ENCODE results near the gene FAM89A.
"Not testable (repeated sequence)": the region's sequence is repeated elsewhere in the genome, so short reads cannot be mapped to it uniquely, and the experiment has no call there.

Gene FAM89A

GRCh38 chr1:230985711-230986110 is 54.3 kb downstream of the FAM89A start:
- DNase-seq = no peak

DNA sequence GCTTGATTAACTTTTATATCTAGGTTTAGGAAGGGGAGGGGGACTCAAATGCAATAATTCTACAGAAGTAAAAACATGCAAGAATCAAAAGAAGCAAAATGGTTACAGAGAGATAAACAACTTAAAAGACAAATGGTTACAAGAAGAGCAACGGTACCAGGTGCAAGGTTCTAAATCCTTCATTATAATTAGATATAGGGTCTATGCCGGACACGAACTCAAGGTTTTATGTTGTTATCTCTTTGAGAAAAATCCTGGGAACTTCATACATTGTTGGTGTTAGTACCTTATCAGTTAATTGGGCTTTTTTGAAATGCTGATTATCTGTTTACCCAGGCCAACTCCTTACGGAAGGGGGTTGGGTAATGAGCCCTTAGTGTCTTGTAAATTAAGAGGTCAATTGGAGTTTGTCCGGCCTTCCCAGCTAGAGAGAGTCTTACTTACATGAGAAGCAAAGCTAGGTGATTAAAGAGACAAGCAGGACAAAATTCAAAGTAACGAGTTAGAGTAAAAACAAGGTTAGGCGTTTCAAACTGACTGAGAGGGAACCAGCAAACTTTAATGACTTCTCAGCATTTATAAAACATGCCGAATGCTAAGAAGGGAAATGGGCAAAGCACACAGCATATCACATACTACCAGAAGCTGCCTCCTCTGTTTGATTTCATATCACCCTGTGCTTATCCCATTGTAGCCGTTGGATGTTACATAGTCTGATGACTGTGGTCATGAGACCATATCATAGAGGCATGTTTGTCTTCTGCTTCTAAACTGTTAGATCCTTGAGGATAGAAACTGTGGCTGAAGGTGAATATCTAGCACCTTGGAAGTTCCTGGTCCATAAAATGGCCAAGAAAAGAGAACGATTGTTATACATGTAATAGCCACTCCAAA is 55.2 kb downstream of the FAM89A start:
- DNase-seq = not testable (repeated sequence)

DNA sequence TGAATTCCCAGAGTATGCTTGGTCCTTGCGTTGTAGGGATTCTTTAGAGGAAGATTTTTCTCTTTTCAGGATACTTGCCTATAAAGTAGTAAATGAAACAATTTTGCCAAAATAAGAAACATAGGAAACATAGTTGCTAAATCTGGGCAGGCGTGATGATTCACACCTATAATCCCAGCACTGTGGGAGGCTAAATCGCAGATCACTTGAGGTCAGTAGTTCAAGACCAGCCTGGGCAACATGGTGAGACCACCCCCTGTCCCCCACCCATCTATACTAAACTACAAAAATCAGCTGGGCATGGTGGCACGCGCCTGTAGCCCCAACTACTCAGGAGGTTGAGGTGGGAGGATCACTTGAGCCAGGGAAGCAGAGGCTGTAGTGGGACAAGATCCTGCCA is 56.2 kb downstream of the FAM89A start:
- DNase-seq = no peak

DNA sequence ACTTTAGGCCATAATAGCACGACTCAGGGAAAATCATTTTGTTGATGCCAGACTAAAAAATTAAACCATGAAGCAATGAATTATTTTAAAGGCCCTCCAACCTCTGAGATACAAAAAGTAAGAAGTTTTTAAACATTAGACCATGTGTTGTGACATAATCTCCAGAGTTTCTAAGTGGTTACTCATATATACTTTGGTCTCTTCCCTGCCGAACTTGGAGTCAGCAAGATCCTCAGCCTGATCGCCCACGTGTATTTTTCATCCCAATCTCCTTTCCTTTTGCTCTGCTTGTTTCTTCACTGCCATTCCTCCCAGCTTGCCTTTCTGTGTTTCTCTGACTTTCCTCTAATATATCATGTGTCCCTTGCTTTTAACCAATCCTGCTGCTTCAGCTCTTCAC is 57.4 kb downstream of the FAM89A start:
- no peak for DNase-seq

- no peak for DNase-seq
These were observed 60.1 kb downstream of the FAM89A start for GRCh38 chr1:230979952-230980351.

DNA sequence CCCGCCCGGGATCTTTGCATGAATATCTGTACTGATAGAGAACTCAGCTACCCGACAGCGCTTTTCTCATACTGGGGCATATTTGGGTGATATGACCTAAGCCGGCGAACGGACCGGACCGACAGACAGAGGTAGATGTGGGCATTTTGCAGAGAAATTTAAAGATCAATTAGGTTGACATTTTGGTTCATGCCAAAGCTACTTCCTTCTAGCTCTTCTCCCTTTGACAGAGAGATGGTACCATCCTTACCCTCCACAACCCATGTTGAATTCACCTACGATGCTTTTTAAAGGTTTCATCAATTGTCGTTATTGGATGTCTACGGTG is 60.7 kb downstream of the FAM89A start:
- DNase-seq = no peak

DNA sequence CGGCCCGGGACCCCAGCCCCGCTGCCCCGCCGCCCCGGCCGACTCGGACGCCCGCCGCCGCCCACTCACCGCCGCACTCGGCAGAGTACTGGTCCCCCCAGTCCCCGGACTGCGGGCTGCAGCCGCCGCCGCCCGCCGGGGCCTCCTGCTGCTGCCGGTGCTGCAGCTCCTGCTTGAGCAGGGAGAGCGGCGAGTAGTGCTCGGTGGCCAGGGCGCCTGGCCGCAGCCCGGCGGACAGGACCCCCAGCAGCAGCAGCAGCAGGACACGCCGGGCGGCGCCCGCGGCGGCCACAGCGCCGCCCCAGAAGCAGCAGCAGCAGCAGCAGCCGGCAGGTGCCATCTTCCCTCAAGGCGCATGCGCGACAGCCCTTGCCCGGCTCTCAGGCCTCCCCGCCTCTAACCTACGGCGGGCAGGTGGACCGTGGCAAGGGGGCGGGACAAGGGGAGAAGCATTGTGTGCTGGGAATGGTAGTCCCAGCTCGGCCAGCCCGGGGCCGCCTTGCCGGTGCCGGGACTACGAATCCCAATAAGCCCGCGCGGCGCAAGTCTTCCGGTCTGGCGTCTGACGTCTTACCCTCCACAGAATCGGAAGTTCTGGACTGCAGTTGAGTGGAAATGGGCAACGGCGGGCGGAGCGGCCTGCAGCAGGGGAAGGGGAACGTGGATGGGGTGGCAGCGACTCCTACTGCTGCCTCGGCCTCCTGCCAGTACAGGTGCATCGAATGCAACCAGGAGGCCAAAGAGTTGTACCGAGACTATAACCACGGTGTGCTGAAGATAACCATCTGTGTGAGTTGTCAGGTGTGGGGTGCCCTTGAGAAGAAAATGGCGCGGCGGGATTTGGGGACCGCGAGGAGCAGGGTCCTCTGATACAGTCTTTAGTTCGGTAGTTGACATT is 61.3 kb downstream of the FAM89A start, which contains the start of the genes ARV1 and TTC13:
Gene ARV1 (plus strand): TSS at position 604 of the 898 bp plus-strand sequence. CDS start 12 bp downstream, at position 616.
Gene TTC13 (minus strand): TSS at position 371 of the 898 bp plus-strand sequence. CDS start 31 bp downstream, at position 340.
- peak; percentile 99 for DNase-seq

DNA sequence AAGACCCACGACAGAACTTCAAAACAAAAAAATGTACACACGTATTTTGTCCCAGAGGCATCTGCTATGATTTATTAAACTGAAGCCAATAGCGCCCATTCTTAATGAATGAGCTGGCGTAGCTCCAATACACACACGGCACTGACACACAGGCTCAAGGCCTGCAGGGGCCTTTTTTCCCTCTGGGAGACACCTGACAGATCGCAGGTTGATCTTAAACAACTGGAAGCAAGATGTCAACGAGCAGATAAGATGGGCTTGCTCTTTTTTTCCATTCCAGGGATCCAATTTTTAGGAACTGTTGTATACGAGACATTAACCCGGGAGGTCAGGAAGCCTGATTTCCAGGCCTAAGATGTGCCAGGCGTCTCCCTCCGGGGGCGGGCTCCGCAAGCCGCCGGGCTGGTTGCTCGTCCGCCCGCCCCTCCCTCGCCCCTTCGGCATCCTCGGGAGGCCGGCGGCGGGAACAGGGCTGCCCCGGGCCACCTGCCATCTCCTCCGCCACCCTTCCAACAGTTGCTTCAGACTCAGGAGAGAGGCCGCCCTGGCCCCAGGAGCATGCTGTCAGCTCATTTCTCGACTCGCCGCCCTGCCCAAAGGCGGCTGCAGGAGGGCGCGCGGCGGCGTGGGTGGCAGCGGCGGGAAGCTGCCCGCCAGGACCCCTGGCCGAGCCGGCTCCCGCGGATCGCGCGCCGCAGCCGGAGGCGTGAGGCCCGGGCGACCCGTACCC is 62.1 kb downstream of the FAM89A start:
- DNase-seq = peak; percentile 23

DNA sequence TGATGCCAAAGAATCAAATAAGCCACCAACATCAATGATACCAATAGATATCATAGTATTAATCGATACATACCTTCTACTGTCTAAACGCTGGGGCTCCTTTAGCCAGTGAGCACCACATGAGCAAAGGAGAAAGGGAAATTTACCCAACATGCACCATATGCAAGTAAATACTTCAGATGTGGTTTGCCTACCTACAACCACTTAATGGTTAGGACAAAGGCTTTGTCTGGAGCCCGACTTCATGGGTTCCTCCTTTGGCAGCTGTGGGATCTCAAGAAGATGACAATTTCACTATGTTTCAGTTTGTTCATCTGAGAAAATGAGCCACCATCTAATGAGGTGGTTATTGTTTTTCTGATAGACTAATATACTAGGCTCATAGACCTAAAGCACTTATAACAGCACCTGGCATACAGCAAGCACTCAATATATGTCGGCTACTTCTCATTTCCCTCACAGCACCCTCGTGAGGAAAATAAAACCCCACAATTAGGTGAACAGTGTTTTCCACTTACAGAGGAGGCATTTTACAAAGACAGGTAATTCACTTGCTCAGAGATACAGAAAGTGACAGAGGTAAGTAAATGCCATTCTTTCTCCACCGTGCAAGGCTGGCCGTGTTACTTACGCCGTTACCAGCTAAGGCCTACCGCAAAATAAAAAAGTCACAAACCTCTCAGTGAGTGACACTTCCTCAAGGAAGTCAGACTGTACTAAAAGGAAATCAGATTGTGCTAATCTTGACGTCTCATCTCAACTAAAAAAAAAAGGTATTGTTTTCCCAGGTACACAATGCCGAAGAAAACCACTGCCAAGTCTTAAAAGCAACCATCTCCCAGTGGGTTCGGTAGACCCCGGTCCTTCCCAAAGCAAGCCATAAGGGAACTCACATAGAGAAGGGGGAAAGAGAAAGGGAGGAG is 63.0 kb downstream of the FAM89A start:
- DNase-seq = peak; percentile 68

- DNase-seq = no peak
These were observed 63.7 kb downstream of the FAM89A start for GRCh38 chr1:230976360-230976759.

DNA sequence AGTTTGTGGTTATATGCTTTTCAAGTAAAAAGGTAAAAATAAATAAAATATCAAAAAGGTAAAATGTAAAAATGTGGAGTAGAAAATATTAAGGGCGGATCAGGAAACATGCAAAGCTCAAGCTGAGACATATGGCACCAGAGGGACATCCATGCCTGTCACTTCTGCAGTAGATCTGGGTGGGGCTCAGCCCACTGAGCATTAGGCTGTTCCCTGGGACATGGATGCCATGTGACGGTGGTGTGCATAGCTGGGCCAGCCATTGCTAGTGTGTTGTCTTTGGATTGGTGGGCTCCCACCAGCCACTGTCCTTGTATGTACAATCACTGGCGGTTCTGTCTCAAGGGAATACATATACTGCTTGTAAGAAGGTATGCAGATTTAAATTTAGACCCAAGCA is 64.4 kb downstream of the FAM89A start:
- no peak for DNase-seq

DNA sequence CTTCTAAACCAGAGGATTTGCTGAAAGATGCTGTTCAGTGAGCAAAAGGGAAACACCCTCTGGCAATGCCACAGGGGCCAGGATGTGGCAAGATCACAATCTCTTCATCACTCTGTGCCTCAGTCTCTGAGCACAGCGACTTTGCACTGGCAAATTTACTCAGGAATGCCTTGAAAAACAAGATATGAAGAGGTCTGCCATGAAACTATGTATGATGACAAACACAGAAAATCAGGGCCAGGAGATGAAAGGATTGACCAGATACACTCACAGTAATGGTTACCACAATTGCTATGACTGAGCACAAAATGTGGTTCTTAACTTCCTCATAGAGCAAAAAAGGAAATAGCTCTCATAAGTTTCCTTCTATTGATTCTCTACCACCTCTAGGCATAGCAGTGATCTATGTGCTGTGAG is 67.2 kb downstream of the FAM89A start:
- DNase-seq = peak; percentile 85

GRCh38 chr1:230971771-230972170 is 68.3 kb downstream of the FAM89A start:
- DNase-seq = no peak

GRCh38 chr1:230970432-230970831 is 69.6 kb downstream of the FAM89A start:
- DNase-seq = no peak

Measured in CD4-positive, alpha-beta T cell treated with Interleukin-4 for 4 hours (primary cell).